Colonic mucosa (tissue), 4 donors: ENCODE results near the gene SUPT20HL1. TPM values are rescaled to one million over a fixed set of nuclear protein-coding genes. Genes with fewer than 3 reads are reported as not detected.

Source experiments
- DNase-seq: peaks from one replicate; pipeline ENCODE4 v3.0.0-alpha.2; 2020
- H3K27ac ChIP-seq: fragments of 200-600 bp; one replicate; pipeline ENCODE4 v1.8.0; 2021
- H3K27me3 ChIP-seq: fragments of 200-600 bp; one replicate; pipeline ENCODE4 v1.8.0; 2021
- H3K36me3 ChIP-seq: fragments of 200-600 bp; one replicate; pipeline ENCODE4 v1.8.0; 2021
- H3K4me1 ChIP-seq: fragments of 200-600 bp; one replicate; pipeline ENCODE4 v1.8.0; 2021; ENCODE audit warnings: mild to moderate bottlenecking
- H3K4me3 ChIP-seq: fragments of 200-600 bp; one replicate; pipeline ENCODE4 v1.8.0; 2021
- H3K9ac ChIP-seq, 2 donors: one replicate each; pipeline ENCODE4 v1.7.0; 2013; ENCODE audit warnings: control low read depth in 2 of 2, low read depth in 2 of 2, low read length in 2 of 2
- H3K9me3 ChIP-seq: fragments of 200-600 bp; one replicate; pipeline ENCODE4 v1.8.0; 2021
- CTCF ChIP-seq: fragments of 200-600 bp; IDR thresholded peaks from one replicate; pipeline ENCODE4 v1.8.0; 2022; ENCODE audit warnings: antibody characterized with exemption, mild to moderate bottlenecking
- intact Hi-C: fragments of 100-400 bp; cut with DNase I; formaldehyde crosslinking; loops from one replicate; pipeline ENCODE4 v1.14.1; 2022
- total RNA-seq, 2 donors: library from RNA; stranded (reverse); fragmentation: NEBNext Ultra II Directional in 1 of 2; extraction: Animal tissue kit (Norgen Biotek cat#: 25700) in 1 of 2; gene quantifications; one replicate each; pipeline ENCODE4 v1.2.1, GENCODE V29; 2021
- donor health status: healthy.
- donor health status: DM: no; HTN: no; CAD: no.
- donor health status: DM: no; HTN: no; CAD: no.

SUPT20HL1 gene
- total RNA-seq, 2 donors from 2014 or later = not detected

GRCh38 chrX:24395775-24396174 is 35.3 kb downstream of the SUPT20HL1 start:
- peak; percentile 53 for DNase-seq
- peak; percentile 71 for TF ChIP-seq CTCF
- H3K9me3 ChIP-seq = no peaks in the 10 kb centered on the region
- H3K4me1 ChIP-seq = no peaks in the 10 kb centered on the region
- H3K27ac ChIP-seq = no peak overlapping the region
- H3K36me3 ChIP-seq = no peaks in the 10 kb centered on the region
- H3K27me3 ChIP-seq = peaks cover 9% of the 10 kb centered on the region
- no peak overlapping the region for H3K9ac ChIP-seq
- intact Hi-C loops = loop anchor here (2.0 kb wide), 1 partner anchor 101 kb away; no protein-coding TSS in a partner anchor
- H3K4me3 ChIP-seq = no peak overlapping the region

- Histone ChIP-seq H3K4me3 (no peak overlapping the region), H3K9me3 (no peaks in the 10 kb centered on the region), H3K27me3 (peaks cover 7% of the 10 kb centered on the region), H3K27ac (no peak overlapping the region), H3K36me3 (no peaks in the 10 kb centered on the region), H3K9ac (no peak overlapping the region), H3K4me1 (no peaks in the 10 kb centered on the region)
- no peak for DNase-seq
- intact Hi-C loops = loop anchor here (2.0 kb wide), 1 partner anchor 100 kb away; no protein-coding TSS in a partner anchor
- no peak for TF ChIP-seq CTCF
Observed at GRCh38 chrX:24396236-24396930, 35.9 kb downstream of the SUPT20HL1 start.

GRCh38 chrX:24396931-24397279 is 36.5 kb downstream of the SUPT20HL1 start:
- no peak overlapping the region for H3K27ac ChIP-seq
- no peaks in the 10 kb centered on the region for H3K36me3 ChIP-seq
- no peak for DNase-seq
- intact Hi-C loops = loop anchor here (2.0 kb wide), 1 partner anchor 100 kb away; no protein-coding TSS in a partner anchor
- no peaks in the 10 kb centered on the region for H3K9me3 ChIP-seq
- H3K27me3 ChIP-seq = peaks cover 7% of the 10 kb centered on the region
- H3K4me1 ChIP-seq = no peaks in the 10 kb centered on the region
- TF ChIP-seq CTCF = no peak
- no peak overlapping the region for H3K9ac ChIP-seq
- H3K4me3 ChIP-seq = no peak overlapping the region

- H3K9ac ChIP-seq = no peak overlapping the region
- no peak for TF ChIP-seq CTCF
- H3K4me3 ChIP-seq = no peak overlapping the region
- H3K36me3 ChIP-seq = no peaks in the 10 kb centered on the region
- peaks cover 7% of the 10 kb centered on the region for H3K27me3 ChIP-seq
- H3K9me3 ChIP-seq = no peaks in the 10 kb centered on the region
- intact Hi-C loops = no loop called here
- H3K27ac ChIP-seq = no peak overlapping the region
- no peaks in the 10 kb centered on the region for H3K4me1 ChIP-seq
- no peak for DNase-seq
Observed at GRCh38 chrX:24398766-24399165, 38.3 kb downstream of the SUPT20HL1 start.

GRCh38 chrX:24399550-24399949 is 39.1 kb downstream of the SUPT20HL1 start:
- no peak for TF ChIP-seq CTCF

More at GRCh38 chrX:24399550-24399949, 39.1 kb downstream of the SUPT20HL1 start:
- H3K4me3 ChIP-seq = no peak overlapping the region
- H3K36me3 ChIP-seq = no peaks in the 10 kb centered on the region
- no peak overlapping the region for H3K9ac ChIP-seq
- no peak for DNase-seq
- peaks cover 7% of the 10 kb centered on the region for H3K27me3 ChIP-seq
- no peaks in the 10 kb centered on the region for H3K4me1 ChIP-seq
- intact Hi-C loops = no loop called here
- no peaks in the 10 kb centered on the region for H3K9me3 ChIP-seq
- no peak overlapping the region for H3K27ac ChIP-seq
